Measurements from ENCODE around the gene EFHD2. TPM values are rescaled to one million over a fixed set of nuclear protein-coding genes. Genes with fewer than 3 reads are reported as not detected.
"Not testable (repeated sequence)": the region's sequence is repeated elsewhere in the genome, so short reads cannot be mapped to it uniquely, and the experiment has no call there.

EFHD2 gene
- total RNA-seq, 1 donor from 2014 or later: 108 TPM

DNA sequence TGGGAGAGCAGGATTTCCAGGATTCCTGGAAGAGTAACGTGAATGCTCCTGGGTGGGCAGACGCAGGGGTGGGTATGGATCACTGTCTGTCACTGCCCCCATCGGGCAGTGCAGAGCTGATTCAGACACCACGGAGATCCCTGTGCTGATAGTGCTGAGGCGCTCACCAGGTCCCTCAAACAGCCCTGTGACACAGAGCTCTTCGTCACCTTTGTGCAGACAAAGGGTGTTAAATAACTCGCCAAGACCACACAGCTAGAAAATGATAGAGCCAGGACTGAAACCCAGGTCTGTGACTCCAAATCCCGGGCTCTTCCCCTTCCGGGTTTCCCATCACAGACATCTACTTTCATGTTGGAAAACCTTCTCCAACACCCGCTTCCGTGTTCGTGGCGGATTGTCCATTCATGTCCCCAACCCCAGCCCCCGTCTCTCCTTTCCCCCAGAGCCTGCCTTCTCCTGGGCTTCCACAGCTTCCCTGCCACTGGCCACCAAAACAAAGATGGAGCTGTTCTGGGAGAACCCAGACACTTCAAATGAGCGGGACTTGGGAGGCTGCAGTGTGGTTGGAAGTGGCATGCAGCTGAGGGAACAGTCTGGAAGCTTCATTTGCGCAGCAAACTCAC is 2.6 kb downstream of the EFHD2 start:
- no peak for DNase-seq (ENCODE audit: low spot score)

DNA sequence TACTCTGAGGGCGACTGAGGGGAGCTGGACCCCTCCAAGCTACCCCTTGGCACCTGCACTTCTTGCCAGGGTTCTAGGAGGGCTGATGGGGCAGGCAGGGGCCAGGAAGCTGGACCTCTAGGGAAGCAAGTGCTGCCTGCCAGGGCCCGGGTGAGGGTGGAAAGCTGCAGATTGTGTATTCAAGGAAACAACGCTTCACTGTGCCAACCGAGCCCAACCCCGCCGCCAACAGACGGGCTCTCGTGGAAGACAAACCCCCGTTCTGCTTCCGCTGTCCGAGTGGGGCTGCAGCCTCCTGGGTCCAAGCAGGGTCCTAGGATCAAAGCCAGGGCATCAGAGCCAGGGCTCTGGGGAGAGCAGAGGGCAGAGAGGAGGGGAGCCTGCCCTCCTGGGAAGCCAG is 3.2 kb downstream of the EFHD2 start:
- DNase-seq (ENCODE audit: low spot score): peak; percentile 48

DNA sequence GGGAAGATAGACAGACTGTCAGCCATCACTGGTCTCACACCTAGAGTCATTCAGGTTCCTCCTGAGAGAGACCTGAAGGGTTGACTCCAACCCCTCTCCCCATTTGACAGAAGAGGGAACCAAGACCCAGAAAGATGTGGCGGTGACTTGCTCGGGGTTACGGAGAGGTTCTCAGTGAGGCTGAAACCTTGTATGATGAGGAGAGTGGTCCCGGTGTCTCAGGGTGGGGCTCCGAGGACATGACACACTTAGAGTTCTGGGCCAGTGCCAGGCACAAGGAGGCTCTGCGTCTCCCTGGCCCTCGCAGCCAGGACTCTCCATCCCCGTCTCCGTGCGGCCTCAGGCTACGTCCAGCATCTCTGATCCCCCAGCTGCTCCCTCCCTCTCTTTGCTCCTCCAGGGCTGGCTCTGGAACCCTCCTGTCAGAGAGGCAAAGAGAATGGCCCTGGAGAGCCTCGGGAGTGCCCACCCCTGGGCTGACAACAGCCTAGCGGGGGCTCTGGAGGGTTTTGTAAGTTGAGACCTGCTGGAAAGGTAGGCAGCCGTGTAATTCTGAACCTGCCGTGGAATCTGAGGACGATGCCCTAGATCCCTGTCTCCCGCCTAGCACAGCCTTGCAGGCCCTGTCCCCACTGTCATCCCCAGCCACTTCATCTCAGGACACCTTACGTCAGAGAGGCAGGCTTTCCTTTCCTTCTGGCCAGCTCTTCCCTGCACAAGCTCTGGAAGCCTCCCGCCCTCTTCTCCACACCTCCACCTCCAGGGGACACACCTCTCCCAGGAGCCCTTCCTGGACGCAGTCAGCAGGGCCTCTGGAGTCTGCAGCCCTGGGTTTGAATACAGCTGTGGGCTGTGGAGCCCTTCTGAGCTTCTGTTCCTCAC is 4.1 kb downstream of the EFHD2 start:
- DNase-seq (ENCODE audit: low spot score): no peak

DNA sequence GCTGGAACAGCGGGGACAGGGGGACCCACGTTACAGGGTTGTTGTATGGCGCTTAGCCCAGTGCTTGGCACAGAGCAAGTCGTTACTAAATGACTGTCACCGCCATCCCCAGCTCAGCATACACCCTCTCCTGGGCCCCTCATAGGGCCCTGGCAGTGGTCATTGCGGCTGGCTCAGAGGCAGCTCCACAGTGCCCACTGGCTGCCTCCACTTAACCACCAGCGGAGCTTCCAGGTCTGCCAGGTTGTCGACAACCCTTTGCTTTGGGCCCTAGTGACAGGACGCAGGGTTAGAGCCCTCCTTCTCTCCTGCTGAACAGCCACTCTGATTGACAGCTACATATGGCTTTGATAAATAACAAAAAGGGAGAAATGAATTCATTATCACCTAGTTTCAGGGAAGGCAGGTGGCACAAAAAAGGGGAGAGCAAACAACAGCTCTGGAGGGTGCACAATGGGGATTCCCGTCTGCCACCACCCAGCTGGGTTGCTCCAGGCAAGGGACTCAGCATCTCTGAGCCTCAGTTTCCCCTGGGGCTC is 4.8 kb downstream of the EFHD2 start:
- no peak for DNase-seq (ENCODE audit: low spot score)

DNA sequence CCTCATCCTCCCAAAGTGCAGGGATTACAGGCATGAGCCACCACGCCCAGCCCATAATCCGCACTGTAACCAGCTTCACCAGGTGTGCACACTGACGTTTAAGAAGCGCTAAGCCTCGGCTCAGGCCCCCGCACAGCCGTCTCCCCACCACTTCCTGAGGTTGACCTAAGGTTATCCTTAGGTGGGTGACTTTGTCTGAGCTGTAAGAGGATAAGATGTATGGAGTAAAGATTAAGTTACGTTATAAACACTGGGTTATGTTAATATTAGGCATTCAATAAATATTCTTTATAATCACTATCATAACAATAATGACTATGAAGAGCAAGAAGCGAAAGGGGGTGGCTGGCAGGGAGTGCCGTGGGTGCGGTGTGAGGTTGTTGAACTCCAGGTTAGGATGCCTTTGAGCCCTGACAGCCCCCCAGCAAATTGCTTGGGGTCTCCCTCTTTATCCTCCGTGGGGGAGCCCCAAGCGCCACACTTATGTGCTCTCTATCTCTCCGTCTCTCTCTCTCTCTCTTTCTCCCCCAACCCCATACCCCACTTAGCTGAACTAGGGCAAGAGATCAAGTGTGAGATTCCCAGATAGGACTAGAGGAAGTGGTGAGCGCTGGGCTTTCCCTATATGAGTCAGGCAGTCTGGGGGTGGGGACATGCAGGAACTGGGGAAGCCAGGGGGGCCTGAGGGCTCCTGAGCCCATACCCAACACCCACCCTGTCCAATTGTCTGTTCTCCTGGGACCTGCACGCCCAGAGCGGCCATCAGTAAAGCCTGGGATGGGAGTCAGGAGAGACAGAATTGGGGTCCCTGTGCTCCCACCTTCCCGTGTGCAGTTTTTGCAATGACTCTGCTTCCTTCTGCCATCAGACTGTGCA is 7.6 kb downstream of the EFHD2 start:
- peak; percentile 57 for DNase-seq (ENCODE audit: low spot score)

DNA sequence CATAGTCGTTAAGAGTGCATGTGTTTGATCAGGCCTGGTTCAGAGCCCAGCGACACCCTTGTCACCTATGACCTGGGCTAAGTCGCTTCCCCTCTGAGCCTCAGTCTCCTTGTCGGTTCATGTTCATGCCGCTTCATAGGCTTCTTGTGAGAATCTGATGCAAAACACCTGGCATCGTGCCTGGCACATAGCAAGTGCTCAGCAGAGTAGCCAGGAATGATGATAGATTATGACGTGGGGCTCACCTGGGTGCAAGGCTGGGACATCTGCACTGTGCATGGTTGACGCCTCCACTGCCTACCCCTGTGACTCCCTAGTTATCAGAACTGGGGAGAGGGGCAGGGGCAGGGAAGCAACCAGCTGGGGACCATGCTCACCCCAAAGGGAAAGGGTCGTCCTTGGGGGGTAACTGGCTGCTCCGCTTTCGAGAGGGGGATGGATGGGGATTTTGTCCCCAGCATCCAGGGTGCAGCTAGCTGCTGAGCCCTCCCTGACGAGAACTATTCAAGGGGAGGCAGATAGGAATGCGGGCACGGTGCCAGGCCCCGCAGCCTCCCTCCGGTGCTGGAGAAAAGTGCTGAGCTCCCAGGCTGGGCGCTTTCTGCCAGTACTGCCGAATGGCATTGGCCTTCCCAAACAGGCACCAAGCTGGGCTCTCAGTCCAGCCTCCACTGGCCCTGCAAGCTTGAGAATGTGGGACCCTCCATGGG is 9.3 kb downstream of the EFHD2 start:
- peak; percentile 70 for DNase-seq (ENCODE audit: low spot score)

DNA sequence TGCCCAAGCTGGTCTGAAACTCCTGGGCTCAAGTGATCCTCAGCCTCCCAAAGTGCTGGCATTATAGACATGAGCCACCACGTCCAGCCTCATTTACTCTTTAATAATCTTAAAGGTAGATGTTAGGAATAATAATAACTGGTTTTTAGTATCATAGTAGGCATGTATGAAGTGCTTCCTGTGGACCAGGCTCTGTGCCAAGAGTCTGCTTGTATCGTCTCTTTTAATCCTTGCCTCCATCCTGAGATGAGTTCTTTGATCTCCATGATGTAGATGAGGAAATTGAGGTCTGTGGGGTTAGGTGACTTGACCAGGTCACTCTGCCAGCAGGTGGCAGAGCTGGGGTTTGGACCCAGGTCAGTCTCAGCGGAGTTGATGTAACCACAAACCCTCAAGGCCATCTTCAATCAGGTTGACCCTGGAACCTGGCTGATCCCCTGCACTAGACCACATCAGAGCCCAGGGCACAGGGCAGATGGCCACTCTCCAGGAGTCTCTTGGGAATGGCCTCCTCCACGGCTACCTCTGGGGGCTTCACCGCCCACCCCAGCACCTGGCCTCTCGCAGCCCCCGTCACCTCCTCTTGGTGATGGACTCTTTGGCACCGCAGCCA is 11.3 kb downstream of the EFHD2 start:
- no peak for DNase-seq (ENCODE audit: low spot score)

DNA sequence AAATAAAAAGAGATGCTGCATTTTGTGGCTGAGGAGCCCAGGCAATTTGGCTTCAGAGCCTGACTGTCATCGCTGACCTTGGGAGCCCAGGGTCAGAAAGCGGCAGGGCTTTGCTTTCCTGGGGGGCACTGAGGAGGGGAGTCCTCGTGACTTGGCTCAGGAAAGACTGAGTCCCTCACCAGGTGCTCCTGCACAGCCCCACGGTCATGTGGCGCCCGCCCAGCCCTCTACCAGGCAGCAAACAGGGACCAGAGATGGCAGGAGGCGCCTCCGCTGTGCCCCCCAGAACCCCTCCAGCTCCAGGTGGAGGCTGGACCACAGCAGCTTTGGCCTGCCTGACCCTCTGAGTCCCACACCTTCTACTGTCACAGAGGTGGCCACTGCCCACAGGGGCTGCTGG is 13.2 kb downstream of the EFHD2 start:
- DNase-seq (ENCODE audit: low spot score): no peak

DNA sequence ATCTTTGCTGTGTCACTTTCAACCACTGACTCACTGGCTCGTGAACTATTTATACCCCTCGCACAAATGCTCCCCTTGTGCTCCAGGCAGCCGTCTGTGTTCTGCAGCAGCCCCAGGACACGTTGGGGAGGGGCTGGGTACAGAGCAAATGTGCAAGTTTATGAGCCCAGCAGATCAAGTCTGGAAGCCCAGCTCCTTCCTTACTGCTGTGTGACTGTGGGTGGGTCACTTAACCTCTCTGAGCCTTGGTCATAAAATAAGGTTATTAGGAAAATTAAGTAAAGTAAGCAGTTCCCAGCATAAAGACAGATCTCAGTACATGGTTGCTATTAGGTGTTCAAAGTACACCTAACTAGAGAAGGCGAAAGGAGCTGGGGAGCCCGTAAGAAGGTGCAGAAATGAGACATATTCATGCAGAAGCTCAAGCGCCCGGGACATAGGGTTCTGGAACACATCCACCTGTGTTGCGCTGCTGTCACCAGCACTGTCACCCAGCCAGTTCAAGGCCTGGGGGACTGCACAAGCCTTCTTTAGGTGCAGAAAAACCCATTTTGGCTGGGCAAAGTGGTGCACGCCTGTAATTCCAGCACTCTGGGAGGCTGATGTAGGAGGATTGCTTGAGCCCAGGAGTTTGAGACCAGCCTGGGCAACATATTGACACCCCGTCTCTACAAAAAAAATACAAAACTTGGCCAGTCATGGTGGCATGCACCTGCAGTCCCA is 13.8 kb downstream of the EFHD2 start:
- no peak for DNase-seq (ENCODE audit: low spot score)

DNA sequence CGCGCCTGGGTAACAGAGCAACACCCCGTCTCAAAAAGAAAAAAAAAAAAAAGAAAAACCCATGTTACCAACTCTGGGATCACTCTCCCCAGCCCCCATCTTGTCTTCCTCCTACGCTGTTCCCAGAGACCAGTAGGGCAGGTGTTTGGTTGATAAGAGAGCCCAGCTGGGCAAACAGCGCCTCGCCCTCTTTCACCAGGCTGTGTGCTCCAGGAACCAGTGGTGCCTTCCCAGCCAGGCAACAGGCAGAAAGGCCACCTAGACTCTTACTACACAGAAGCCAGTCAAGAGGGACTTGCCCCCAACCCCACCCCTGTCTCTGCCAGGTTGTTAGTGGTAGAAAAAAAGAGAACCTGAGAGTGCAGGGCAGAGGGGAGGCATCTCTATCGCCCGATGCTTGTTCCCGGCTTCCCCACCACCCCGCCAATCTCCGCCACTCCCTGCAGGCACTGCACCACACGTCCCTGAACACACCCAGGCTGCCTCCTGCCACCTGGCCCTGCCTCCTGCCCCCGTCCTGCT is 14.5 kb downstream of the EFHD2 start:
- DNase-seq (ENCODE audit: low spot score): peak; percentile 76

DNA sequence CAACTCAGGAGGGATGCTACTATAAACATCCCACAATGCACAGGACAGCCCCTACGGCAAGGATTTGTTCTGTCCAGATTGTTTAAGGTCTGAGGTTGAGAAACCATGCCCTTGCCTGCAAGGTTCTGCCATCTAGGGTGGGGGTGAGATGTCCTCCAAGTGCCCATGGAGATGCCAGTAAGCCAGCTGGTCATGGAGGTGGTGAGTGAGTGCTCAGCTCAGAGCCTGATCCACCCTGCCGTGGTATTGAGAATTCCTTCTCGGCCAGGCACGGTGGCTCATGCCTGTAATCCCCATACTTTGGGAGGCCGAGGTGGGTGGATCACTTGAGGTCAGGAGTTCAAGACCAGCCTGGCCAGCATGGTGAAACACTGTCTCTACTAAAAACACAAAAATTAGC is 15.3 kb downstream of the EFHD2 start:
- no peak for DNase-seq (ENCODE audit: low spot score)

DNA sequence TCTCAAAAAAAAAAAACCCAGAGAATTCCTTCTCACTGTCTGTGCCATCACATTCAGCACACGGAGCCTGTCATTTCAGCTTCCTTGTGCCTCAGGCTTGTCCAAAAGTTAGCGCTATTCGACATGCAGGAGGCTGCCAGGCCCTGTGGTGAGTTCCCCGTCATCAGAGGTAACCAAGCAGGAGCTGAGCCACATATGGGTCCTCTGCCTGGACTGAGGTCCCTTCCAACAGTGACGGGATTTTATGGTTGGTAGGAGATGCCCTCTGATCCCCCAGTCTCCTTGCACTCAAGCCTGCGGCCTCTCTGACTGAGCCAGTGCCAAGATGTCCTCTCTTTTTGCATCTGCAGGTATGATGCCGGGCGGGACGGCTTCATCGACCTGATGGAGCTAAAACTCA is 15.8 kb downstream of the EFHD2 start:
- no peak for DNase-seq (ENCODE audit: low spot score)

DNA sequence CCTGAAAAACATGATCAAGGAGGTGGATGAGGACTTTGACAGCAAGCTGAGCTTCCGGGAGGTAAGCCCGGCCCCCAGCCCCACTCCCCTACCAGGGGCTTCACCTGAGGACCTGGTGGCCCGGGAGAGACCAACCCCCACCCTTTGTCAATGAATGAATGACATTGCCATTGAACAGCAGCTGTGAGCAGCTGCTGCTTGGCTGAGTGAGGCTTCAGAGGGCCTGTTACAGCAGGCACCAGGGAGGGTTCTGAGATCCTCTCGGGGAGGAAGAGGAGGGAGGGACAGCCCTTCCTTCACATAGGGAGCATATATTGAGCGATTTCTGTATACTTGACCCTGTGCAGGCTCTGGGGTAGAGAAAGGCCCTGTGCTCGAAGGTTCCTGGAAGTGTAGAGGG is 16.3 kb downstream of the EFHD2 start:
- no peak for DNase-seq (ENCODE audit: low spot score)

DNA sequence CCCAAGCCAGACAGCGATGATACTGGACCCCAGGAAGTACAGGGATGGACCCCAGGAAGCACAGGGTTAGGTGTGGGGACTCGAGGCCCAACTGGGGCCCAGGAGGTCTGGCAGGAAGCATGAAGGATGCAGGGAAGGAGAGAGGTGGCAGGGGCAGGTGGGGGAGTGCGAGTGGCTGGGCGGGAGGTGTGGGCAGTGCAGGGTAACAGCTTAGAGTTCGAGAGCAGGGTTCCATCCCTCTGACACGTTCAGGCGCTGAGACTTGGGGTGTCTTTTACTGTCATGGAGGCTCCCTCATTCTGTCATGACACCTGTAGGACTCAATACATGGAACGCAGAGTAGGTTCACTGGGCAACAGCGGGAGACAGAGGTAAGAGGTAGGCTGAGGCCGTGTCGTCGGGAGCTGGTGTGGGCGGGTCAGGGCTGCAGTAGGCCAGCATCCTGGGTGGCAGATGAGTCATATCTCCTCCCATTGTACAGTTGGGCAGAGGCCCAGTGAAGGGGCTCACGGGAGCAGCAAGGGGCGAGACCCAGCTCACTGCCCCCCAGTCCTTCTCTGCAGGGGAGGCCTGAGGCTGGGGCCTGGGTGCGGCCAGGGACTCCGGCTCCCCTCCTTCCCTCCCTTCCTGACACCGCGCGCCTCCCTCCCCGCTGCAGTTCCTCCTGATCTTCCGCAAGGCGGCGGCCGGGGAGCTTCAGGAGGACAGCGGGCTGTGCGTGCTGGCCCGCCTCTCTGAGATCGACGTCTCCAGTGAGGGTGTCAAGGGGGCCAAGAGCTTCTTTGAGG is 17.0 kb downstream of the EFHD2 start:
- DNase-seq (ENCODE audit: low spot score): peak; percentile 74

DNA sequence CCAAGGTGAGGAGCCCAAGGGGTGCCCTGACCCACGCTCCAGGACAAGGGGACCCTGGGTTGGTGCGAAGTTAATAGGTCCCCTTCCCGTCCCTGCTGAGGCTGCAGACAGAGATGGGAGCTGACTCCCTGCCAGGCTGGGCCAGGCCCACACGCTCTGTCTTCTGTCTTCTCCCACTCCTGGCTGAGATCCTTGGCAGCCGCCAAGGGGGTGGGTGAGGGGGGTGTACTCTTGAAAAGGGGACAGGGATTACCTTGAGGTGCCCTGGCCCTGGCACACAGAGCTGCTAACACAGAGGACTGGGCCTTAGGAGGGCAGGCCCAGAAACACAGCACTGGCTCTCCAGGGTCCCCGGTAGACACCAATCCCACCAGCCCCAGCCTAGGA is 17.6 kb downstream of the EFHD2 start:
- DNase-seq (ENCODE audit: low spot score): no peak

DNA sequence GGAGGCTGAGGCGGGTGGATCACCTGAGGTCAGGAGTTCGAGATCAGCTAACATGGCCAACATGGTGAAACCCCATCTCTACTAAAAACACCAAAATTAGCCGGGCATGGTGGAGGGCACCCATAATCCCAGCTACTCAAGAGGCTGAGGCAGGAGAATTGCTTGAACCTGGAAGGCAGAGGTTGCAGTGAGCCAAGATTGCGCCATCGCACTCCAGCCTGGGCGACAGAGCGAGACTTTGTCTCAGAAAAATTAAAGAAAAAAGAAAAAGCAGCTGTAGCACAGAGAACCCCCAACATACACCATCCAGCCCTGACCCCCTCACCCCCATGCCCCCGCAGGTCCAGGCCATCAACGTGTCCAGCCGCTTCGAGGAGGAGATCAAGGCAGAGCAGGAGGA is 18.6 kb downstream of the EFHD2 start:
- DNase-seq (ENCODE audit: low spot score): not testable (repeated sequence)

DNA sequence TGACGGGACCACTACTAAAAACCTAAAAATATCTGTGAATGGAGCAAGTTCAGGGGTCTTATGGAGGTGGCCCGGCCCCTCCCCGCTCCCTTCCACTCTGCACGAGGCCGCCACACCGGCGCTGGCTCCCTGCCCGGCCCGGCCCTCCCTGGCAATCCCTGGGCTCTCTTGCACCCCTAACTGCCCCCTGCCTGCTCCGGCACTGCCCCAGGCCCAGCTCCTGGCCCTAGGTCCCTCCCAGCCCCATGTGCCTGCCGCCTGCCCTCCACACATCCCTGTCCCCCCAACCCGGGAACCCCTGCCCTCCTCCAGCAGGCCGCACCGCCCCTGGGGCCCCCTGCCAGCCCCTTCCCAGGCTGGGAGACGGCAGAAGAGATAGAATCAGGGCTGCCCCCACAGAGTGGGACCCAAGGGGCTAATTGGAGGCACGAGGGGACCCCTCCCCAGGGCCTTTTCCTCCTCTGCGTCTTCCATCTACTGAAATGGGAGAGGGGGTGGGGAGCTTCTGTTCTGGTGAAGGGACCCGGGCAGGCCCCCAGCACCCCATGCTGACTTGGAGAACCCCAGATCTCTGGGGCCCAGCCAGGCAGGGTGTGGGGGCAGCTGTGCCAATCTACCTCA is 19.2 kb downstream of the EFHD2 start:
- no peak for DNase-seq (ENCODE audit: low spot score)

DNA sequence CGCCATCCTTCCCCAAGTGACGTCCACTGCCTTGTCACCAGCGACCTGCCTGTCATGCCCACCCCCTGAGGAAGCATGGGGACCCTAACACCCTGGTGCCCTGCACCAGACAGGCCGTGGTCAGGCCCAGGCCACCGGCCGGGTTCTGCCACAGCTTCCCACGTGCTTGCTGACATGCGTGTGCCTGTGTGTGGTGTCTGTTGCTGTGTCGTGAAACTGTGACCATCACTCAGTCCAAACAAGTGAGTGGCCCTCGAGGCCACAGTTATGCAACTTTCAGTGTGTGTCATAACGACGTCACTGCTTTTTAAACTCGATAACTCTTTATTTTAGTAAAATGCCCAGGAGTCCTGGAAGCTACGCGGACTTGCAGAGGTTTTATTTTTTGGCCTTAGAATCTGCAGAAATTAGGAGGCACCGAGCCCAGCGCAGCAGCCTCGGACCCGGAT is 20.0 kb downstream of the EFHD2 start:
- DNase-seq (ENCODE audit: low spot score): no peak
